ENCODE measurements around the gene GDPGP1.

GRCh38 chr15:90203473-90203872 is 30.5 kb upstream of the GDPGP1 start:
- TF ChIP-seq CTCF (IDR thresholded peaks at IDR 0.05; ENCODE audit: poor library complexity, severe bottlenecking) (no peak), POLR2AphosphoS5 (IDR thresholded peaks at IDR 0.05) (no peak), EP300 (conservative IDR thresholded peaks at IDR 0.05; ENCODE audit: poor library complexity, severe bottlenecking) (no peak), TAF1 (IDR thresholded peaks at IDR 0.05; ENCODE audit: low read depth) (no peak)

Measured in neural cell (in vitro differentiated cells).